Activated CD4-positive, alpha-beta T cell treated with anti-CD3 and anti-CD28 coated beads for 4 hours (primary cell): ENCODE results near the gene ARSG.

Experiments
- DNase-seq, 2 donors: peaks; one replicate each; pipeline ENCODE4 v3.0.0-alpha.2; 2020

Gene ARSG

DNA sequence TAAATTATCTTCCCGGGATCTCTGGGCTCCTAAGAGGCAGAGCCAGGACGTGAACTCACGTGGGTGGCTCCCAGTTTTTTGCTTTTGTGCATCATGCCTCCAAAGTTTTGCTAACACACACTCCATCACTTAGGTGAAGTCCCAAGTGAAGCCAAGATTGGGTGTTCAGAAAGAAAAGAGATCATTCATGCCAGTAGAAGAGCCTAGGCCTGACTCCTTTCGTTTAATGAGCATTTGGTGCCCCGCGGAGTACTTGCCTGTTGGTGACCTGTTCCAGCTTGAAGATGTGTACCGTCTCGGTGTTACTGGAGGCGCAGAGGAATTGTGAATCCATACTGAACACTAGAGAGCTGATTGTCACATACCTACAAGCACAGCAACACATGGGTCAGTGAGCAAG lies 141.9 kb downstream of the ARSG start:
- DNase-seq = no peak

DNA sequence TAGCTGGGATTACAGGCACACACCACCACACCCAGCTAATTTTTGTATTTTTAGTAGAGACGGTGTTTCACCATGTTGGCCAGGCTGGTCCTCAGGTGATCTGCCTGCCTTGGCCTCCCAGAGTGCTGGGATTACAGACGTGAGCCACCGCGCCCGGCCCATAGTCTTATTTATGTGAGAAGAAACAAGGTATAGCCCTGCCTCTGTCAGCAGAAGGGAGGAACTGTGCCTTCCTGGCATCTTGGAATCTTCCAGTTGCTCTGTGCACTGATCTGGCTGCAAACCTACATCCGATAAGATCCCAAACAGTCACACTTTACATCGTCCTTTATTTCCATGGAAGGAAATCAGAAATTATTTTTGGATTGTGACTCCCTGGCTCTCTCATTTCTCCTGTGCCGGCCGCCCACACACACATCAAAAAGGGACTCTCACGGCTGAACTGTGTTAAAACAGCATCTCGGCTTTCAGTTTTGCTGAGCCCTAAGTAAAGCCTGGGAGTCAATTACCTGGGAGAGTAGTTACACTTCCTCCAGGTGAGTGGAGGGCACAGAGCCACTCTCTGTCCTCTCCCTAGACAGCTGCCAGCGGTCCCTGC lies 142.7 kb downstream of the ARSG start:
- no peak for DNase-seq

DNA sequence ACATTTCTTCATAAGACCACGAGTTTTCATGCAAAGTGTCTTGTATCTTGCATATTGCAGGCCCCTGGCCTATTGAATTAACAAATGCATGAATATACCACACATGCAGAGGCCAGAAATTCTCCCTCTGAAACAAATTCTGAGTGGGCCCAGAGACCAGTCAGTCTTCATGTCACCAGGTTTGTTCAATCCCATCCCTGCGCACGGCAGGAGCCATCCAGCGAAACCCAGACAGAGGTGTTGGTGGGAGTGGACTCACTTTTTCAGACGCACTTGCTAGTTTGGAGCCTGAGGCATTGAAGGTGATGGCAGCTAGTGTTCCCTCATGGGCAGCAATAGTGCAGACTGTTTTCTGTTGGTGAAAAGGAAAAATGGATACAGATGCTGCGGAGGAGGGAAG lies 144.1 kb downstream of the ARSG start:
- no peak for DNase-seq

DNA sequence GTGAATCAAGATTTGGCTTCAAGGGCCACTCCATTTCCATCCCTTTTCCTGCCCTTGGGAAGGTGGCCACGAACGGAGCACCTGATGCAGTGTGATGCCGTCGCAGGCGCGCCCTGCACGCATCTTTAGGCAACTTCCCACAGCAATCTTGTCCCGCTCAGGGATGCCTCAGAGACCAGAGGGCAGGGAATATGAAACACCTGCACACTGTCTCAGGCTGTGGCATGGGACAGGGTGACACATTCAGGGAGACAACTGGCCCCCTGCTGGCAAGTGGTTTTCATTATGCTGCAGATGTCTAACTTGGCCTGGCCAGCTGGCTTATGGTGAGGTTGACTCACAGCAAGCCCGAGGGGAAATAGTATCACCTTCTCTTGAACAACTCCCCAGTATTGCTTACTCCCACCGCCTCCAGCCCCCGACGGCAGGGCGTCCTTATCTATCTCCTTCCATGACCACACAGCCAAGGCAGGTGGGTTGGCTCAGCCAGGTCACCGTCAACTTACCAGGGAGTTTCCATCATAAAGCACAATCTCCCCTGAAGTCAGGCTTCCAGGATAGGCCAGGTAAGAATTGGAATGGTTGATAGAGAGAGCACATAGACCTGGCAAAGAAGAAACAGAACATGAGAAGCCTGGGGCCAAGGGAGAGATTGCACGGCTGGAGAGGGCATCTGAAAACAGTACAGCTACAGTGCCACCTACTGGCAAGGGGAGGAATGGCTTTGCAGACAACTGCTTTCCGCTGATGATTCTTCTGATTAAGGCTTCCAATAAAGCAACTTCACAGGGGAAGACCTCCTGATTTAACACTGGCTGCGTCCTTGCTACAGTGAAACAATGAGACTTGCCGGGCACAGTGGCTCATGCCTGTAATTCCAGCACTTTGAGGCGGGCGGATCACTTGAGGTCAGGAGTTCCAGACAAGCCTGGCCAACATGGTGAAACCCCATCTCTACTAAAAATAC lies 144.9 kb downstream of the ARSG start:
- peak; percentile 80 to 89 for DNase-seq

DNA sequence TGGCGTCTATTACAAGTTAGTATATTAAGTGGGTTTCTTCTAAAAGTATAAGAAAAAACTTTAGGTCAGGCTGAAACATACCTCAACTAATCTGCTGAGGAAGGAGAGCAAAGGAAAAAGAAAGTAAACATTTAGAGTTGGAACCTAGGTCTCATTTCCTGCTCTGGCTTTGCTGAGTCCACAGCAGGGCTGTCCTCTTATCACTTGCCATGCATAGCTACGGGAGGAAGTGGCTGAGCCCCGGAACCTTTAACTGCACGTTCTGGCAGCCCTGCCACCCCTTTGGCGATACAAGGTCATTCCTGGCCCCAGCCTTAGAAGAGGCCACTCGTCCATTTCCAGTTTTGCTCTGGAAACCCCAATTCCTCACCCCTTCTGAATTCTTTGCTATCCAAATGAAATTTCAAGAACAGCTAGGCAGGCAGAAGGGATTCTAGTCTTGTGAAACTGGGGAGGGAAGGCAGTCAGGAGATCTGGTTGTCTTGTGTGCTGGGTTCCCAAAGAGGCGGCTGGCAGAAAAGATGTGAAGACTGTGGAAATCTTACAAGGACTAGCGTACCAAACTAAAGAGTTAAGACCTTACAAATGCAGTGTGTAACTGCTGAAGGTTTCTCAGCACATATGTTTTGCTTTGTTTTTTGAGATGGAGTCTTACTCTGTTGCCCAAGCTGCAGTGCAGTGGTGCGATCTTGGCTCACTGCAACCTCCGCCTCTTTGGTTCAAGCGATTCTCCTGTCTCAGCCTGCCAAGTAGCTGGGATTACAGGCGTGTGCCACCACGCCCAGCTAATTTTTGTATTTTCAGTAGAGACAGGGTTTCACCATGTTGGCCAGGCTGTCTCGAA lies 146.9 kb downstream of the ARSG start:
- DNase-seq = peak in 1 of 2 donors; percentile 35

DNA sequence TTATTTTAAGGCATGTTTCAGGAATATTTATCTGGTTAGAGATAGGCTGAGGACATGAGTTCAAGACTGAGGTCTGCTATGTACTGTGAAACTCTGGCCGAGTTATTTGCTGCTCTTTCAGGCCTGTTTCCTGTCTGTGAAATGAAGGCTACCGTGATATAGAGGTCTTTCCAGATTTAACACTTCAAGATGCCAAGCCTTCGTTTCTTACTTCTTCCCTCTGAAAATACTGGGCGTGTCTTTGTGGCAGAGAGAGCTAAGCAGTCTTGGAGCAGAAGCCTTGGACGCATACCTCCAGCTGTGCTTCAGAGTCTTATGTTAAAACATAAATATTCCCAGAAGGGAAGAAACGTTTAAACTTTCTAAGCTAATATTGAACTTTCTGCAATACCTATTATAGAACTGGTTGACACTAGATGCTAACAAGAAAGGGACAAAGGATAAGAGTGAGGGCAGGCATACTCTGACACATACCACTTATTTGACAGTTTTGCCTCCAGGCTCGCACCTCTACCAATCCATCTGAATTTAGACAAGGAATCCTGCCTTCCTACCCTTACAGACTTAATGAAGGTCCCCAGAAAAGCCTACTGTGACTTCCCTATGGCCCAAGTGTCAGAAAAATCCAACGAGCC lies 148.5 kb downstream of the ARSG start:
- DNase-seq = no peak

DNA sequence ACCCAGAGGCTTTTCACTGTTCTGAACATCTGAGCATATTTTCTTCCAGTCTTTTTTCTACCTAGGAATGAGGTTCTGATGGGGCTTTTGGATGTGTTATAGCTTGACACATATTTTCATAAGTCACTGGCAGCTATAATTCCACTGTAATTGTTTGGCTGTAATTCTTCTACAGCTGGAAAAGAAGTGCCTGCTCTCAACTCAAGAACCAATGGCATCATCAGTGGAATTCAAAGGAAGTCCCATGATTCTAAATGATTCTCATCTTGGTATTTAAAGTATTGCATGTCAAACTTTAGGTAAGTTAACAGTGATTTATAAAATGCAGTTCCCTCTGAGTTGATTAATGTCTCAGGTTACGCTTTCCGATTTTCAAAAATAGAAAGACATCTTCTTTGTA lies 149.2 kb downstream of the ARSG start:
- no peak for DNase-seq

DNA sequence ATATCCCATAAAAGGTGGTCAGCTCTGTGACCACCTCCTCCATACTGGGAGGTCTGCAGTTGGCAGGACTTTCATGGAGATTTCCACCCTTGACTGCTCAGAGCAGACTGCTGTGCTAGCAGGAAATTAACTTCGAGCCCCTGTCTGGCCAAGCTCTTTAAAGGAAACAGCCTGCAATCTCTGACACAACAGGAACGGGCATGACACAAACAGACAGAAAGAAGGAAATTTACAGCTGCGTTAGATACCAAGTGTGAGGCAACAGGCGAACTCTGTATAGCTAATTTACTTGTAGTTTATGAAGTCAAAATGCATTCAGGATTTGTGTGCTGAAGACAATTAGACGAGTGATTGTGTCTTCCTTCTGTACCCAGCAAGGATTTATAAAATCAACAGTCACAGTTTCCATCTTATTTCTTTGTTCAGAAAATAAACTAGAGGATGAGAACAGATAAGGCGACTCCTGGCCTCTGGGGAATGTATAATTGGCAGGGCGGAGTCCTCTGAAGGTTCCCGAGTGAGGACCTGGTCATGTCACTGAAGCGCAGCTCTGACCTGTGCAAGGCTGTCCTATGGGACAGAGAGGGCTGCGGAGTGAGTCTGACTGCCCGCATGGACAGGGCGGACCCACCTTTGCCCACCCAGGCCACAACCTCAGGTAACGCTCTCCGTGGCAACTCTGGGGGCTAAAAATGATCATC lies 149.9 kb downstream of the ARSG start:
- no peak for DNase-seq

DNA sequence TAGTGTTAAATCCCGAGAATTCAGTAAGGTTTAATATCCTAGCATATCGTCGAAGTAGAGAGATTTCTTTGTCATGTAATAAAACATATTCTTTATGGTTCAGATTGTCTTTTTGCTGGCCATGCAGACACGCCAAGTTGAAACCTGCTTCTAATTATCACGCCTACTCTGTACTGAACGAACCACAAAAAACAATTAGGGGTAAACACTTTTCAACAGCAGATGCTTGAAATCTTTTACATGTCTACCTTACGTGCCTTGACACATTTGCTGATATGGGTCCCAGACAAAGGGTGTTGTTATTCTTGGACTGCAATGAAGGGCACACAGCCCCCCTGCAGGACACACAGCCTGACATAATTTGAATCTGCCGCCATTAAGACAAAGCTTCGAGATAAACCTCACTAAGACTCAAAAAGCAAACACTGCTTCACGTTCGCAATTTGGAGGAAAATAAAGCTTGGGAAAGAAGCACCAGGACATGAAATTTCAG lies 152.7 kb downstream of the ARSG start:
- no peak for DNase-seq

DNA sequence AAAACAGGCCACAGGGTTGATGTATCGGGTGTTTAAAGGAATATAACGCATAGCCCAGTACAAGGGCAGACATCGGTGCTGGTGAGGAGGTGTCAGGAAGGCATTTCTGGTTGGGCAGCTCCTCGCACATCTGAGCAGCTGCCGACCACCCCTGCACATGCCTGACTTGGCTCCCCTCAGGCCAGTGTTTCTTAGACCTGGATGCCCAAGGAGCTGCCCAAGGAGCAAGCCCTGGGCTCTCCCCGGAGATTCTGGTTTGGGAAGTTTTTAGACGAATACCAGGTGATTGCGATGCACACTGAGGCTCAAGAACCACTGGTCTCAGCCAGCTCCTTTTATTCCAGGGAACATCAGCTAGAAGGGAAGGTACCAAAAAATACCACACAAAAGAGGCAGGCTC lies 154.4 kb downstream of the ARSG start:
- no peak for DNase-seq

DNA sequence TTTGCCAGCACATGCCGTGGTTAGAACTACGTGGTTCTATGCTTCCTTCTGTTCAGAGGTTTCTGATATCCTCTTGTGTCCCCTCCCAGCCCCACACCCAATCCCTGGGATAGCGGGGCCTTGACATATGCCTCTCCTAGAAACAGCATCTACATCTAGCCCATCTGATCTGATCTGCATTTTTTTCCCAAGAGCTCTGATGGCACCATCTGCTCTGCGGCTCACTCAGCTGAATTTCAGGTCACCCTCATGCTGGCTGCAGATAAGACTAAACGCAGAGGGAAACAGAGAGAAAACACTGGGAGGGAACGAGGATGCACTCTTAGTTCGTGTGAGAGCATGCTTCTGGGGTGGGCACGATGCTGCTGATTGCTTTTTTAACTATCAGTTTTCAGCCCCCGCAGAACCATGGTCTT lies 155.3 kb downstream of the ARSG start:
- no peak for DNase-seq

DNA sequence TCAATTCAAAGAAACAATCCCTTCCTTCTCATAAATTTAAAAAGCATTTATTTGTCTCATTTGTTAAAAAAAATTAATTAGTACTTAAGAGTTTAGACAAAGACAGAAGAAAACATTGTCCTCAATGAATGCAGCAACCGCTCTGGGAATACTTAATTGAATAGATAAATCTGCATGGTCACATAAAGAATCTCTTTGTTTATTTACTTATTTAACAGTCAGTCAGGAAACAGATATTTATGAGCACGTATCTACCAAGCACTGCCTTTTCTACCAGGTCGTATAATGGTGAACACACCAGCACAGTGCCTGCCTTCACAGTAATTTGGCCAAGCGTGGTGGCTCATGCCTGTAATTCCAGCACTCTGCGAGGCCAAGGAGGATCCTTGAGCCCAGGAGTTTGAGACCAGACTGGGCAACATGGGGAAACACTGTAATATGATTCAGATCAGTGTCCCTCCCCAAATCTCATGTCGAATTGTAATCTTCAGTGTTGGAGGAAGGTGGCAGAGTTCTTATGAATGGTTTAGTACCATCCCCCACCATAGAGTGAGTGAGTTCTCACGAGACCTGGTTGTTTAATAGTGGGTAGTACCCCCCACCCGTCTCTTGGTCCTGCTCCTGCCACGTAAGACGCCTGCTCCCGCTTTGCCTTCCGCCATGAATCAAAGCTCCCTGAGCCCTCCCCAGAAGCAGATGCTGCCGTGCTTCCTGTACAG lies 157.9 kb downstream of the ARSG start:
- DNase-seq = no peak

DNA sequence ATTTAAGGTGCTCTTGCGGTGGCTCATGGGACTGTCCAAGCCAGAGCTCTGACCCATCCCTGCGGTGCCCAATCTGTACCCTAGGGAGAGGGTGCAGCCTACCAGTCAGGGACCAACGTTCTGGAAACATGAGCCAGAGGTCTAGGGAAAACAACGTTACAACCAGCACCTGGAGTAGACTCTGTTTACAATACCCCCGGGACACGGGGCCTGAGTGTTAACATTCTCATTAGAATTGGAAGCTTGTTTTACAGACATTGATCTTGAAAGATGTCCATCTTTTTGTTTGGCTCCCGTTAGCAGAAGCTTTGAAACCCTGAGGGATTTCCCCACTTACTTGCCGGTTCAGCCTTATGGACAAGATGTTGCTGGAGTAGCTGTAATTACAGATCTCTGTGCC lies 159.1 kb downstream of the ARSG start:
- no peak for DNase-seq

DNA sequence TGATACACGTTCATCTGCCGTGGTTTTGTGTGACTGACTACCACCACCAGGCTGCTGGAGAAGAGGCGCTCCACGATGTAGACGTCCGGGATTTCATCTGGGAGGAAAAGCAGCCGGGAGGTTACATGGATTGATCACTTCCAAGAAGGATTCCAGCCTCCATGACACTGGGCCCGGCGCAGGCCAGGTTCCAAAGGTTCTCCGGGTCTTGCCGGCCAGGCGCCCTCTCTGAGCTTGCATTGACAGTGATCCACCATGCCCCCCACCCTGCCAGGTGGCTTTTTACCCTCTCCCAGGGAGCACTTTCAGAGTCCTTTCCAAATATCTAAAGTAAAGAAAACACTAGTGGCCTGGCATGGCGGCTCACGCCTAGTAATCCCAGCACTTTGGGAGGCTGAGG lies 159.5 kb downstream of the ARSG start:
- DNase-seq = no peak

DNA sequence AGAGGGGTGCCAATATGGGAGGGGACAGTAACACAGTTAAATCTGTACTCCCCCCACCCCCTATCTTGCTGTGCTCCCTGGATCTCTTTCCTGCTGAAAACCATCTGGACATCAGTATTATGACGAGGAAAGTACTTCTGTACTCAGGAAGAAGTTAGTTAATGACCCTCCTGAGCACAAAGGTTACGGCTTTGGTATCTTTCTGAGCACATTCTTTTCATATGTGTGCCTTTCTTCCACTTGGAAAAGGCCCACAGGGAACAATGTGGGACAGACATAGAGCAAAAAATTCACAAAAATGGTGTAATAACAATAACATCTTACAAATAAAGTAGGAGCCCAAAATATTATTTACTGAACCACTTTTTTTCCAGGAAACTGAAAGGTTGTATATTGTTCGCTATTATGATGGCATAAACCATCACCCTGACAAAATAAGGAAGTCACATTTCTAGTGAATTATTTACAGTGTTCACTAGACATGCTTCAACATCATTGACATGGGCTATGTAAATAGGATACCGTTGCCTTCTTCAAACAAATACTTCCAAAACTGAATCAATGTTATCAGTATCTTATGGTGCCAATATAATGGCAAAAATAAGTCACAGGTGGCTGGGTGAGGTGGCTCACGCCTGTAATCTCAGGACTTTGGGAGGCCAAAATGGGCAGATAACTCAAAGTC lies 160.5 kb downstream of the ARSG start:
- DNase-seq = no peak

DNA sequence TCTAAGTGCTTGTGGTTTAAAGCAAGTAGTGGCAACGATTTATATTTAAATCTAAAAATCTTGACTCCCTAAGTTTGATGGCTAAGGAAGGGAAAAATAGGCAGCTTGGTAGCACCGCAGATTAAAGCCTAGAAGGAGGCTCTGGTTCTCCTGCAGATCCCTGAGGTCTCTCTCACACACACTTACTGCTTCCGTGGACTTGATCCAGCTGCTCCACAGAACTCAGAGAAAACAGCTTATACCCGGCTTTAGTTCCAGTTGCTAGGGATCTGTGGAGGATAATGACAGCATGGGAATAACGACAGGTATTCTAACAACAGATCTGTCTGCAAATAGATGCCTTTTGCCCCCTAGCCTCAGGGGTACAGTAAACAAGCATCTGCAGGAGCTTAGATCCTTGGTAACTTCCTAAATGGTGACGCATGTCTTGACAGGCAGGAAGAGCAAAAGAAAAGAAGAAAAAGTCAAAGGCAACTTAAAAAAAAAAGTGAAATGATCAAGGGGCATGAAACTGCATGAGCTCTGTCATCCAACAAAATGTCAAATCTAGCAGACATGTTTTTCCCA lies 161.5 kb downstream of the ARSG start:
- no peak for DNase-seq

DNA sequence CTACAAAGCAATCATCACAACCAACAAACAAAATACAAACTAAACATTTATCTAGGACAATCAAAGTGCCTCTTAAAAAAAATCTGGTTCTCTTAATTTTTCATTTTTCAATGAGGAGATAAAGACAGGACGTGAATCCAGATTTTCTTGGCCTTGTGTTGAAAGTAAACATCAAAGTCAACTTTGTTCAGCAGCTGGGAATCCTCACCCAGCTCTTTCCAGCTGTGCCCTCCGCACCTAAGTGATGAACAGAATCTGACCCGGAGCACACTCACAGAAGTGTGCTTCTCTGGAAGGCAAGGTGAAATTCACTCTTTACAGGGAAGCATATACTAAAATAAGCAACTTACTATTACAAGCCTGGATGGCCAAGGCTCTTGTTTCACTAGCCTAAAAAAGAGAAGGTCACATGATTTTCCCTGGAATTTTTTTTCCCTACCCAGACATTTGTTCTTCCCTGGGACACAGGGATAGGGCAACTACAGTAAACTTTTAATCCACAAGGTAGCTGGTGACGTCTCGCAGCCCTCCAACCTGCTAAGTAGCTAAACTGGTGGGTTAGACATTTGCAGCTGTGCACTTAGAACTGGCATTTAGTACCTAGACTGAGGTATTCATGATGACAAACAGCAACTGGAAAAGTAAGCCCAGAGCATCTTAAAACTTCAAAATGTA lies 162.8 kb downstream of the ARSG start:
- no peak for DNase-seq

DNA sequence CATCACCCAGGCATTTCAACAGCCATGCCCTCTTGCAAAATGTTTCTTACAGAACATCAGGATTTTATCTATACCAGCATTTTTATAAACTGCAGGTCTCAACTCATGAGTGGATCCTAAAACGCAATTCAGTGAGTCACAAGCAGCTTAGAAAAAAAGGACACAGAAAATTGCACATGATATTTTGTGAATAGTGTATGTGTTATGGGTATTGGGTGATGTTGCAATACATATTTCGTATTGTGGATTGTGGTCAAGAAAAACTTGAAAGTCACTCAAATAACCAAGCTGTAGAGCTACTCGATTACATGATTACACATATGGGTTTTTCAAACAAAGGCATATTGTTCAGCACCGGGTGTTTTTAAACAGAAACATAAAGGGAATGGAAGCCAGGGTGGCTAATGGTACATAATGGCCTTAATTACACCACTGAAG lies 164.6 kb downstream of the ARSG start:
- DNase-seq = no peak

DNA sequence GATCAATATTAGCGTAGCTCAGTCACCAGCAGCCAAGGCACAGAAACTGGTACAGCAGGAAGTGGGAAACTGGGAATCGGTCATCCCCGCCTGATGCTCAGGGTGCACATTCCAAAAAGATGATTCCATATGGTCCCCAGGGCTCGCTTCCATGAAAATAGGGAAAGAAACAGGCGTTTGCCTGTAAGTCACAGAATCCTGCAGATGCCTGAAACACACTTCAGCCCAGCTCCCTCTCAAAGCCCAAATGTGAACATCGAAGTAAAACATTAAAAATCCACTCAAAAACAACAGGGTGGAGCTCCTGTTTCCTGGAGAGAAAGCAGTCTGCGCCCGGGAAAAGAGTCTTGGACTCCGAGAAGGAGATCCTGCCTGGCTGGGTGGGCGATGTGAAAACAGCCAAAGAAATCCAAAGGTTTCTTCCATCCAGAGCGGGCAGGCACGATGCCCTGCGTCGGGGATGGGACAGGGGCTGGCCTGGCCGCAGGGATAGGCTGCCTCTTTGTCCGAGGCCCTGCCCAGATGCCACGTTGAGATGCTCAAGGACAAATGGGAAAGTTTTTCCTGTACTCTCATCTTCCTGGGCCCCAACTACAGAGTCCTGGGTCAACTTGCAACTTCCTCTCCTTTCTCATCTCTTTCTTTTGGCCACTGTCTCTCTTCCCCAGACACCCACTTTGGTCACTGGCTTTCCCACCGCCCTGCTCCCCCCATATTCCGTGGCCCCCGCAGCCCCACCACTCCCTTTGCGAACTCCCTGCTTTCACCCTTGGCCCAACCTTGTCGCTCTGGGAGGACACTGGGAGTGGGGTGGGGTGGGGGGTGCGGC lies 165.3 kb downstream of the ARSG start:
- no peak for DNase-seq
